PFSK-1 (cell line): Measurements from ENCODE around the gene SATB2.

Source experiments
- POLR2AphosphoS5 ChIP-seq: IDR thresholded peaks from 2 replicates; pipeline ENCODE4 v1.6.1; 2012; ENCODE audit warnings: low read depth, mild to moderate bottlenecking, control low read depth, low read length, moderate library complexity
- REST ChIP-seq, 2 experiments: IDR thresholded peaks; 2 replicates each; pipeline versions ENCODE4 v1.6.1 to v1.8.0; 2011 to 2012; ENCODE audit warnings: low read depth in 2 of 2, low read length in 2 of 2, control low read depth in 1 of 2, inconsistent platforms in 1 of 2, mild to moderate bottlenecking in 1 of 2, moderate library complexity in 1 of 2; ENCODE audit not compliant: insufficient read depth in 1 of 2
- TAF1 ChIP-seq: IDR thresholded peaks from 2 replicates; pipeline ENCODE4 v1.6.1; 2012; ENCODE audit warnings: low read length, control low read depth, borderline replicate concordance; ENCODE audit not compliant: insufficient read depth

- TF ChIP-seq REST (IDR thresholded peaks at IDR 0.05; ENCODE audit: insufficient read depth in 1 of 2, low read depth in 2 of 2, low read length in 2 of 2) (no peak), POLR2AphosphoS5 (no peak), TAF1 (no peak)
These were observed 45.4 kb upstream of the SATB2 start for GRCh38 chr2:199503148-199503547.
